Stimulated activated naive CD4-positive, alpha-beta T cell (primary cell): ENCODE measurements around the gene RPL18A.
"Not testable (repeated sequence)": the region's sequence is repeated elsewhere in the genome, so short reads cannot be mapped to it uniquely, and the experiment has no call there.

ENCODE experiments used
- DNase-seq, 6 experiments: peaks; one replicate each; lab custom pipeline; 2025; lab: John Stamatoyannopoulos, UW

The RPL18A gene

GRCh38 chr19:17866964-17867486, 7.3 kb downstream of the RPL18A start:
- DNase-seq = no peak

GRCh38 chr19:17868669-17869068, 9.0 kb downstream of the RPL18A start:
- no peak for DNase-seq

- no peak for DNase-seq
Measured at GRCh38 chr19:17869114-17869608, 9.5 kb downstream of the RPL18A start.

GRCh38 chr19:17871032-17871877, 11.5 kb downstream of the RPL18A start:
- no peak for DNase-seq

GRCh38 chr19:17871878-17872250, 12.2 kb downstream of the RPL18A start, which contains the start of gene SLC5A5:
Gene SLC5A5 (plus strand): TSS chr19:17871945. CDS start chr19:17872320, 375 bp downstream.
- peak in 2 of 6 experiments; percentile 5 to 46 for DNase-seq

GRCh38 chr19:17872251-17873001, 12.7 kb downstream of the RPL18A start:
- peak in 5 of 6 experiments; percentile 9 to 67 (median 26) for DNase-seq

- peak; percentile 69 to 84 (median 72) for DNase-seq
Measured at GRCh38 chr19:17873786-17874757, 14.4 kb downstream of the RPL18A start.

- DNase-seq = no peak
Measured at GRCh38 chr19:17874758-17875135, 15.0 kb downstream of the RPL18A start.

- DNase-seq = no peak
Measured at GRCh38 chr19:17877696-17878095, 18.0 kb downstream of the RPL18A start.

GRCh38 chr19:17879466-17879865, 19.8 kb downstream of the RPL18A start:
- DNase-seq = no peak

- DNase-seq = no peak
Measured at GRCh38 chr19:17881701-17882100, 22.0 kb downstream of the RPL18A start.

GRCh38 chr19:17883627-17884410, 24.1 kb downstream of the RPL18A start:
- no peak for DNase-seq

- no peak for DNase-seq
Measured at GRCh38 chr19:17886515-17886914, 26.8 kb downstream of the RPL18A start.

GRCh38 chr19:17887221-17887620, 27.5 kb downstream of the RPL18A start:
- DNase-seq = not testable (repeated sequence)

GRCh38 chr19:17888260-17888659, 28.6 kb downstream of the RPL18A start:
- DNase-seq = no peak

GRCh38 chr19:17889609-17890214, 30.0 kb downstream of the RPL18A start:
- DNase-seq = no peak

GRCh38 chr19:17893766-17894165, 34.1 kb downstream of the RPL18A start:
- DNase-seq = no peak

- DNase-seq = no peak
Measured at GRCh38 chr19:17902701-17903100, 43.0 kb downstream of the RPL18A start.

GRCh38 chr19:17908244-17908643, 48.5 kb downstream of the RPL18A start:
- no peak for DNase-seq
